ENCODE measurements around the gene RAPGEF3. TPM values are rescaled to one million over a fixed set of nuclear protein-coding genes. Genes with fewer than 3 reads are reported as not detected.

Gene RAPGEF3
- total and polyA plus RNA-seq, 2 of the 8 experiments (the other 6 are each of a cell fraction or from before 2014, with no cell fraction given), result 5.0 to 9.4 TPM

- no peak for TF ChIP-seq CHD7 (IDR thresholded peaks at IDR 0.05; ENCODE audit: insufficient replicate concordance, low read length)
- TF ChIP-seq EP300 (IDR thresholded peaks at IDR 0.05; ENCODE audit: borderline replicate concordance in 1 of 2, low read depth in 2 of 2, low read length in 2 of 2), result no peak
- no peak for TF ChIP-seq HDAC6 (IDR thresholded peaks at IDR 0.05; ENCODE audit: low read depth, low read length)
- no peak for TF ChIP-seq RNF2 (IDR thresholded peaks at IDR 0.05; ENCODE audit: borderline replicate concordance, low read depth, low read length, missing control alignments, poor library complexity, severe bottlenecking)
- no peak for TF ChIP-seq POU5F1 (IDR thresholded peaks at IDR 0.05; ENCODE audit: low read depth, low read length)
Measured at GRCh38 chr12:47714826-47715386, 43.8 kb downstream of the RAPGEF3 start (continued).

All from H1 (cell line).